Astrocyte of the spinal cord (primary cell): ENCODE results near the gene EPHA3.

Source experiments
- DNase-seq: peaks from one replicate; pipeline ENCODE4 v3.0.0; 2011; ENCODE audit warnings: low read depth, low spot score
- H3K4me3 ChIP-seq: 2 replicates; pipeline ENCODE4 v1.5.1; 2011; ENCODE audit warnings: low read depth, mild to moderate bottlenecking, low read length, moderate library complexity
- CTCF ChIP-seq: IDR thresholded peaks from 2 replicates; pipeline ENCODE4 v1.5.1; 2012; ENCODE audit warnings: low read depth, mild to moderate bottlenecking, low read length, inconsistent platforms
- in situ Hi-C: cut with HindIII; loops from 2 replicates; pipeline ENCODE4 v1.10.0; 2017; ENCODE audit warnings: low sequenced_read_pairs

EPHA3 gene

GRCh38 chr3:89217148-89217685, 109.8 kb downstream of the EPHA3 start:
- TF ChIP-seq CTCF, result no peak
- H3K4me3 ChIP-seq, result no peak overlapping the region

DNA sequence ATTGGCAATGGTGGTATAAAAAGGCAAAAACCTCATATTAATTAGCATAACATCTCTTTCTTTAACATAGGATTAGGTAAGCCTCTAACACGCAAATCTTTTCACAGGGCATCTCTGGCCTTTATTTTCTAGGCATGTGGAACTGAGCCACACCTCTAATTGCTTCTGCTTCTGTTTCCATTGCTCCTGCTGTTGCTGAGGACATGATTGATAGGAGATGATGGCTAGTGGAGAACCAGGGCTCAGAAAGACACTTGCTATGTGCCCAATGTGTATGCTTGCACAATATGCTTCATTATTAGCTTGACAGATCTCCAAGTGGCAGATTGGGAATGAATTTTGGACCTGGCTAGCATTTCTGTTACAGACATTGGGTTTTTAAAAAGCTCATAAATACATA, 114.5 kb downstream of the EPHA3 start:
- no peak overlapping the region for H3K4me3 ChIP-seq
- no peak for TF ChIP-seq CTCF
- DNase-seq, result no peak
- in situ Hi-C loops, result no loop called here

More at GRCh38 chr3:89217148-89217685, 109.8 kb downstream of the EPHA3 start:
- in situ Hi-C loops, result no loop called here
- no peak for DNase-seq

- in situ Hi-C loops, result no loop called here
- no peak overlapping the region for H3K4me3 ChIP-seq
- no peak for TF ChIP-seq CTCF
- no peak for DNase-seq
These were observed 115.8 kb downstream of the EPHA3 start for GRCh38 chr3:89223188-89223587.

DNA sequence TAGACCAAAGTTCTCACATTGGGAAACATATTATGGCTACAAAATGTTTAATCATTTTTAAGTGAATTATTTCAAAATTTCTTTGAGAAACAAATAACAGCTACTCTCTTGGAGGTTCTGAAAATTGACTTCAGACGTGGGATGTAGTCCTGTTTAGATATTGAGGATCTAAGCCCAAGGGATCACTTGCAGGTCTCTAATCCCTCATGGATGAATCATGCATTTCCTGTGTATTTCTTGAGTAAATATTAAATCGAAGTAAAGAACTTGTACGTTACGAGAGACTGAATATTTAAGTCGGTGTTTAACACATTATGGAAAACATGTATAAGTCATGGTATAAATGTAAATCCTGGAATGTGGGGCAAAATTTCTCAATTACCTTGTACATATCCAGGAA, 119.8 kb downstream of the EPHA3 start:
- no peak for TF ChIP-seq CTCF
- H3K4me3 ChIP-seq, result no peak overlapping the region
- in situ Hi-C loops, result no loop called here
- DNase-seq, result peak; percentile 32

GRCh38 chr3:89227634-89228033, 120.2 kb downstream of the EPHA3 start:
- DNase-seq, result peak; percentile 38
- no peak overlapping the region for H3K4me3 ChIP-seq
- in situ Hi-C loops, result no loop called here
- no peak for TF ChIP-seq CTCF

- TF ChIP-seq CTCF, result no peak
- no peak for DNase-seq
- H3K4me3 ChIP-seq, result no peak overlapping the region
- in situ Hi-C loops, result no loop called here
These were observed 124.7 kb downstream of the EPHA3 start for GRCh38 chr3:89232155-89232554.

GRCh38 chr3:89234620-89235019, 127.2 kb downstream of the EPHA3 start:
- no peak for DNase-seq
- no peak for TF ChIP-seq CTCF
- H3K4me3 ChIP-seq, result no peak overlapping the region
- in situ Hi-C loops, result no loop called here
